Aorta (tissue), 5 donors: ENCODE results near the gene KCNJ18. TPM values are rescaled to one million over a fixed set of nuclear protein-coding genes. Genes with fewer than 3 reads are reported as not detected.
"Not testable (repeated sequence)": the region's sequence is repeated elsewhere in the genome, so short reads cannot be mapped to it uniquely, and the experiment has no call there.

Source experiments
- ATAC-seq: fragments of 200-7000 bp; cut with Tn5 transposase; one replicate; pipeline ENCODE4 v1.9.1; 2022; ENCODE audit warnings: moderate library complexity; ENCODE audit not compliant: low FRiP score
- DNase-seq, 2 donors: peaks; one replicate each; pipeline ENCODE4 v3.0.0-alpha.2; 2020
- H3K27ac ChIP-seq, 2 donors: one replicate each; pipeline ENCODE4 v1.5.1; 2013; ENCODE audit warnings: low read length in 2 of 2, mild to moderate bottlenecking in 2 of 2, moderate library complexity in 2 of 2, control low read depth in 1 of 2, inconsistent platforms in 1 of 2, low read depth in 1 of 2
- H3K27me3 ChIP-seq, 2 donors: one replicate each; pipeline ENCODE4 v1.6.1; 2013; ENCODE audit warnings: control low read depth in 1 of 2, low read length in 1 of 2, mild to moderate bottlenecking in 1 of 2, moderate library complexity in 1 of 2; ENCODE audit not compliant: insufficient read depth in 2 of 2, control insufficient read depth in 1 of 2
- H3K36me3 ChIP-seq, 2 donors: one replicate each; pipeline ENCODE4 v1.6.1; 2013; ENCODE audit warnings: control low read depth in 1 of 2, low read length in 1 of 2, mild to moderate bottlenecking in 1 of 2; ENCODE audit not compliant: insufficient read depth in 2 of 2, control insufficient read depth in 1 of 2
- H3K4me1 ChIP-seq, 2 donors: one replicate each; pipeline ENCODE4 v1.6.1; 2013; ENCODE audit warnings: low read length in 2 of 2, control low read depth in 1 of 2, mild to moderate bottlenecking in 1 of 2, moderate library complexity in 1 of 2; ENCODE audit not compliant: insufficient read depth in 2 of 2, control insufficient read depth in 1 of 2
- H3K4me3 ChIP-seq, 2 donors: one replicate each; pipeline ENCODE4 v1.5.1; 2013; ENCODE audit warnings: low read length in 2 of 2, control low read depth in 1 of 2, mild to moderate bottlenecking in 1 of 2
- H3K9me3 ChIP-seq: one replicate; pipeline ENCODE4 v1.6.1; 2013; ENCODE audit warnings: mild to moderate bottlenecking, low read length; ENCODE audit not compliant: control insufficient read depth
- WGBS, 2 donors: extraction: QIAGEN DNeasy Blood & Tissue Kit; methylation state at CpG; one replicate each; pipeline ENCODE4 v1.1.7; 2013; 5-methylcytosine and 5-hydroxymethylcytosine counted together
- intact Hi-C, 2 donors: fragments of 100-400 bp; cut with DNase I; formaldehyde crosslinking; loops; one replicate each; pipeline versions ENCODE4 v1.14.2 to v1.15.0; 2022
- polyA plus RNA-seq, 2 donors: library from polyadenylated mRNA; stranded (reverse); fragments of 200-250 nt; gene quantifications; one replicate each; pipeline ENCODE4 v1.2.3, GENCODE V29; 2013
- total RNA-seq, 2 donors: library from RNA; stranded (reverse); fragmentation: NEBNext Ultra II Directional; extraction: Animal tissue kit (Norgen Biotek cat#: 25700); gene quantifications; one replicate each; pipeline ENCODE4 v1.2.1, GENCODE V29; 2021
- donor health status: healthy with polysubstance abuse.
- donor health status: Bipolar disorder and iron deficiency.
- donor health status: DM: no; HTN: no; CAD: no.
- donor health status: DM: no; HTN: no; CAD: no.
- donor health status: DM: yes; HTN: yes; CAD: no.

Gene KCNJ18
- total and polyA plus RNA-seq, 4 donors: not detected

GRCh38 chr17:21739485-21739884, 47.2 kb downstream of the KCNJ18 start:
- ATAC-seq, H3K27me3 ChIP-seq, H3K36me3 ChIP-seq, H3K4me1 ChIP-seq, H3K27ac ChIP-seq, intact Hi-C loops, DNase-seq, H3K4me3 ChIP-seq, H3K9me3 ChIP-seq: not testable (repeated sequence)
- 77 to 82% methylated on average over 4 of the region's 7 CpGs for WGBS, 2 donors

GRCh38 chr17:21740836-21741235, 48.5 kb downstream of the KCNJ18 start:
- 43 to 58% methylated on average over 7 of the region's 7 CpGs for WGBS, 2 donors
- H3K9me3 ChIP-seq, H3K27ac ChIP-seq, intact Hi-C loops, H3K27me3 ChIP-seq, H3K4me1 ChIP-seq, H3K4me3 ChIP-seq, H3K36me3 ChIP-seq, DNase-seq: not testable (repeated sequence)
- ATAC-seq: peak; percentile 6

GRCh38 chr17:21741520-21741919, 49.2 kb downstream of the KCNJ18 start:
- DNase-seq, H3K36me3 ChIP-seq, H3K27me3 ChIP-seq, H3K9me3 ChIP-seq, intact Hi-C loops, H3K27ac ChIP-seq, H3K4me3 ChIP-seq, H3K4me1 ChIP-seq, ATAC-seq: not testable (repeated sequence)
- no CpG with 5 or more reads among the region's 6 CpGs for WGBS, 2 donors

- 68 to 74% methylated on average over 12 to 13 of the region's 13 CpGs for WGBS, 2 donors
- ATAC-seq: no peak
Measured at GRCh38 chr17:21742326-21742725, 50.0 kb downstream of the KCNJ18 start.

GRCh38 chr17:21744151-21744550, 51.8 kb downstream of the KCNJ18 start:
- 45 to 67% methylated on average over 2 to 3 of the region's 3 CpGs for WGBS, 2 donors
- intact Hi-C loops, ATAC-seq: not testable (repeated sequence)

More at GRCh38 chr17:21742326-21742725, 50.0 kb downstream of the KCNJ18 start:
- intact Hi-C loops: no loop called here
- no peak overlapping the region for H3K27ac ChIP-seq
- no peak for DNase-seq
- H3K9me3 ChIP-seq: no peaks in the 10 kb centered on the region
- no peaks in the 10 kb centered on the region for H3K4me1 ChIP-seq
- H3K36me3 ChIP-seq: no peaks in the 10 kb centered on the region
- no peaks in the 10 kb centered on the region for H3K27me3 ChIP-seq
- H3K4me3 ChIP-seq: no peak overlapping the region

GRCh38 chr17:21744621-21745020, 52.3 kb downstream of the KCNJ18 start:
- H3K4me1 ChIP-seq, H3K27me3 ChIP-seq, H3K9me3 ChIP-seq, H3K36me3 ChIP-seq, intact Hi-C loops, H3K4me3 ChIP-seq, DNase-seq, ATAC-seq, H3K27ac ChIP-seq: not testable (repeated sequence)
- WGBS, 2 donors: 47 to 71% methylated on average over 3 to 6 of the region's 9 CpGs

More at GRCh38 chr17:21744151-21744550, 51.8 kb downstream of the KCNJ18 start:
- not testable (repeated sequence) for H3K4me3 ChIP-seq, H3K27me3 ChIP-seq, H3K36me3 ChIP-seq, H3K4me1 ChIP-seq, H3K9me3 ChIP-seq, DNase-seq, H3K27ac ChIP-seq

- H3K27me3 ChIP-seq, H3K36me3 ChIP-seq, H3K27ac ChIP-seq, H3K9me3 ChIP-seq, H3K4me3 ChIP-seq, DNase-seq, intact Hi-C loops, H3K4me1 ChIP-seq: not testable (repeated sequence)
- WGBS, 2 donors: 64 to 68% methylated on average over 7 of the region's 7 CpGs
- ATAC-seq: peak; percentile 11
Measured at GRCh38 chr17:21745385-21746054, 53.2 kb downstream of the KCNJ18 start.

- H3K27ac ChIP-seq, H3K9me3 ChIP-seq, DNase-seq, intact Hi-C loops, ATAC-seq, H3K27me3 ChIP-seq, H3K36me3 ChIP-seq, H3K4me3 ChIP-seq, H3K4me1 ChIP-seq: not testable (repeated sequence)
- 74 to 83% methylated on average over 3 of the region's 3 CpGs for WGBS, 2 donors
Measured at GRCh38 chr17:21746415-21746814, 54.1 kb downstream of the KCNJ18 start.

GRCh38 chr17:21747195-21747915, 55.0 kb downstream of the KCNJ18 start:
- H3K9me3 ChIP-seq, H3K4me3 ChIP-seq, H3K36me3 ChIP-seq, DNase-seq, intact Hi-C loops, ATAC-seq, H3K27ac ChIP-seq, H3K4me1 ChIP-seq, H3K27me3 ChIP-seq: not testable (repeated sequence)
- WGBS, 2 donors: 81 to 82% methylated on average over 8 of the region's 8 CpGs
